Measurements from ENCODE around the gene BEST4. TPM values are rescaled to one million over a fixed set of nuclear protein-coding genes. Genes with fewer than 3 reads are reported as not detected.

The BEST4 gene
- total and polyA plus RNA-seq, 2 donors (not counting 3 experiments of a cell fraction or from before 2014, with no cell fraction given) = 0.21 TPM; not detected in 1

DNA sequence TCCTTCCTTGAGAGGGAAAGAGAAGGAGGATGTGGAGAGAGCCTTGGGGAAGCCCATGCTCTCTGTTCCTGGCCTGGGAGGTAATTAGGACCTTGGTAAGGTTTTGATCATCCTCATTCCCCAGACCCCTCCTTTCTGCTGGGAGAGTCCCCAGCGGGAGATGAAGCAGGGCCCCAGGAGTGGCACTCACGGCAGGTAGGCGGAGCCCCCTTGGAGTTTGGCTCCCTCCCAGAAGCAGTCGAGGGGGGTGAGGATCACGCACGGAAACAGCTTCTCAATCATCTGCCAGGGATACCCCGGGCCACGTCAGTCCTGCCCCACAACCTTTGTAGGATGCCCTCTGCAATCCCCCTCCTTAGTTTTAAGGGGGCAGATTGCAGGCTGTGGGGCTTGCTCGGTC is 43.5 kb upstream of the BEST4 start:
- H3K4me1 ChIP-seq (ENCODE audit: control insufficient read depth, extremely low read depth, insufficient read depth, low read length) = no peaks in the 10 kb centered on the region
- H3K9ac ChIP-seq (replicated peaks; ENCODE audit: extremely low read depth, insufficient read depth, low read length) = no peak overlapping the region
- H4K20me1 ChIP-seq (replicated peaks; ENCODE audit: control insufficient read depth, extremely low read depth, insufficient read depth, low read length) = no peaks in the 10 kb centered on the region
- BruUV-seq (replicated peaks) = no TSS peak
- no peaks in the 10 kb centered on the region for H3K79me2 ChIP-seq (ENCODE audit: control insufficient read depth, insufficient read depth, low read length)
- H3K4me3 ChIP-seq (replicated peaks in 1 of 3; ENCODE audit: insufficient read depth in 1 of 3, low read depth in 1 of 3, low read length in 3 of 3) = no peak overlapping the region
- H2AFZ ChIP-seq (ENCODE audit: low read depth, low read length) = no peak overlapping the region
- CTCF ChIA-PET = interaction anchor here (1.2 to 2.5 kb wide), 2 partner anchors 31 to 471 kb away, joined by 3 to 9 read pairs; partner anchors contain the start of gene PLK3
- TF ChIP-seq MYC (IDR thresholded peaks at IDR 0.05; ENCODE audit: low read depth, low read length) = no peak
- TF ChIP-seq, protein P1, sequence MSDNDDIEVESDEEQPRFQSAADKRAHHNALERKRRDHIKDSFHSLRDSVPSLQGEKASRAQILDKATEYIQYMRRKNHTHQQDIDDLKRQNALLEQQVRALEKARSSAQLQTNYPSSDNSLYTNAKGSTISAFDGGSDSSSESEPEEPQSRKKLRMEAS (IDR thresholded peaks at IDR 0.05; ENCODE audit: insufficient read depth, insufficient read length) = no peak
- TF ChIP-seq, protein P2, sequence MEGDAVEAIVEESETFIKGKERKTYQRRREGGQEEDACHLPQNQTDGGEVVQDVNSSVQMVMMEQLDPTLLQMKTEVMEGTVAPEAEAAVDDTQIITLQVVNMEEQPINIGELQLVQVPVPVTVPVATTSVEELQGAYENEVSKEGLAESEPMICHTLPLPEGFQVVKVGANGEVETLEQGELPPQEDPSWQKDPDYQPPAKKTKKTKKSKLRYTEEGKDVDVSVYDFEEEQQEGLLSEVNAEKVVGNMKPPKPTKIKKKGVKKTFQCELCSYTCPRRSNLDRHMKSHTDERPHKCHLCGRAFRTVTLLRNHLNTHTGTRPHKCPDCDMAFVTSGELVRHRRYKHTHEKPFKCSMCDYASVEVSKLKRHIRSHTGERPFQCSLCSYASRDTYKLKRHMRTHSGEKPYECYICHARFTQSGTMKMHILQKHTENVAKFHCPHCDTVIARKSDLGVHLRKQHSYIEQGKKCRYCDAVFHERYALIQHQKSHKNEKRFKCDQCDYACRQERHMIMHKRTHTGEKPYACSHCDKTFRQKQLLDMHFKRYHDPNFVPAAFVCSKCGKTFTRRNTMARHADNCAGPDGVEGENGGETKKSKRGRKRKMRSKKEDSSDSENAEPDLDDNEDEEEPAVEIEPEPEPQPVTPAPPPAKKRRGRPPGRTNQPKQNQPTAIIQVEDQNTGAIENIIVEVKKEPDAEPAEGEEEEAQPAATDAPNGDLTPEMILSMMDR (IDR thresholded peaks at IDR 0.05; ENCODE audit: extremely low read depth in 1 of 2, insufficient read depth in 1 of 2, low read depth in 1 of 2, low read length in 2 of 2) = no peak
- dilution Hi-C loops (cut with MboI; ENCODE audit: extremely low pct_ligation_motif_present, low sequenced_read_pairs) = no loop called here
- H3K27me3 ChIP-seq (ENCODE audit: control insufficient read depth in 2 of 2, insufficient read depth in 2 of 2, low read length in 2 of 2) = no peaks in the 10 kb centered on the region
- intact Hi-C loops (cut with micrococcal nuclease) = loop anchor here (10.0 kb wide), 1 partner anchor 663 kb away; the partner anchor contains the start of gene TESK2
- no peak overlapping the region for H3K27ac ChIP-seq (ENCODE audit: insufficient read depth, low read depth, low read length)
- H3K9me3 ChIP-seq (replicated peaks; ENCODE audit: control insufficient read depth, insufficient read depth, low read length) = no peaks in the 10 kb centered on the region
- H3K4me2 ChIP-seq (ENCODE audit: insufficient read depth, low read length) = no peak overlapping the region
- H3K36me3 ChIP-seq (ENCODE audit: control insufficient read depth in 2 of 2, extremely low read depth in 1 of 2, insufficient read depth in 2 of 2, low read length in 2 of 2) = no peaks in the 10 kb centered on the region
- FAIRE-seq (no peak), DNase-seq (ENCODE audit: low read depth, low spot score) (no peak)
- POLR2A ChIA-PET = no interaction called here
- no peaks in the 10 kb centered on the region for H3K9me1 ChIP-seq (replicated peaks; ENCODE audit: control insufficient read depth, extremely low read depth, insufficient read depth, low read length)

DNA sequence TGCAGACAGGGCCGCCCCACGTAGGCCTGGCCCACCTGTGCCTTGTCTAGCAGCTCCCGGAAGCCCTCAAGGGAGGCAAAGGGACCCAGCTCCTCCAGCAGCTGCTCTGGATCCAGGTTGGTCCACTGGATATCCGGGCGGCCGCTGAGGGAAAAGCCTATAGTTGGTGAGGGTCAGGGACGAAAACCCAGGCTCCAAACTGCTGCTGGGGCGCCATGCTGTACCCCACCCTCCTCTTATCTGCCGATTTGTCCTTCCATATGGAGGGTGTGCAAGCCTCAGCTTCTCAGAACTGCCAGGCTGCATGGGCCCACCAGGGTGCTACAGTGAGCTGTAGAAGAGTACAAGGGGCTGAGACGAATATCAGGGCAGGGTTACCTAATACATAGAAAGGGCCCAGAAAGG is 42.9 kb upstream of the BEST4 start:
- dilution Hi-C loops (cut with MboI; ENCODE audit: extremely low pct_ligation_motif_present, low sequenced_read_pairs) = no loop called here
- Histone ChIP-seq H3K79me2 (ENCODE audit: control insufficient read depth, insufficient read depth, low read length) (no peaks in the 10 kb centered on the region), H3K9me3 (replicated peaks; ENCODE audit: control insufficient read depth, insufficient read depth, low read length) (no peaks in the 10 kb centered on the region), H3K36me3 (ENCODE audit: control insufficient read depth in 2 of 2, extremely low read depth in 1 of 2, insufficient read depth in 2 of 2, low read length in 2 of 2) (no peaks in the 10 kb centered on the region), H3K4me1 (ENCODE audit: control insufficient read depth, extremely low read depth, insufficient read depth, low read length) (no peaks in the 10 kb centered on the region), H3K4me3 (replicated peaks in 1 of 3; ENCODE audit: insufficient read depth in 1 of 3, low read depth in 1 of 3, low read length in 3 of 3) (no peak overlapping the region), H3K9me1 (replicated peaks; ENCODE audit: control insufficient read depth, extremely low read depth, insufficient read depth, low read length) (no peaks in the 10 kb centered on the region), H3K4me2 (ENCODE audit: insufficient read depth, low read length) (no peak overlapping the region), H3K27ac (ENCODE audit: insufficient read depth, low read depth, low read length) (no peak overlapping the region), H3K27me3 (ENCODE audit: control insufficient read depth in 2 of 2, insufficient read depth in 2 of 2, low read length in 2 of 2) (no peaks in the 10 kb centered on the region), H2AFZ (ENCODE audit: low read depth, low read length) (no peak overlapping the region), H3K9ac (replicated peaks; ENCODE audit: extremely low read depth, insufficient read depth, low read length) (no peak overlapping the region), H4K20me1 (replicated peaks; ENCODE audit: control insufficient read depth, extremely low read depth, insufficient read depth, low read length) (no peaks in the 10 kb centered on the region)
- no peak for FAIRE-seq
- intact Hi-C loops (cut with micrococcal nuclease) = loop anchor here (10.0 kb wide), 1 partner anchor 664 kb away; the partner anchor contains the start of gene TESK2
- DNase-seq (ENCODE audit: low read depth, low spot score) = no peak
- BruUV-seq (replicated peaks) = no TSS peak
- ChIA-PET POLR2A (interaction anchor here (1.2 kb wide), 1 partner anchor 11 kb away, joined by 3 read pairs; no protein-coding TSS in a partner anchor), CTCF (interaction anchor here (1.2 to 2.5 kb wide), 2 partner anchors 31 to 471 kb away, joined by 3 to 9 read pairs; partner anchors contain the start of gene PLK3)
- TF ChIP-seq POLR2A (IDR thresholded peaks at IDR 0.05; ENCODE audit: low read depth, low read length) = no peak
- TF ChIP-seq GATA2 (IDR thresholded peaks at IDR 0.05; ENCODE audit: insufficient read depth, insufficient read length, low read depth, low read length) = no peak
- no peak for TF ChIP-seq MYC (IDR thresholded peaks at IDR 0.05; ENCODE audit: low read depth, low read length)
- TF ChIP-seq FOS (IDR thresholded peaks at IDR 0.05; ENCODE audit: borderline replicate concordance, insufficient read depth, low read length) = no peak
- TF ChIP-seq, protein P1 (IDR thresholded peaks at IDR 0.05; ENCODE audit: insufficient read depth, insufficient read length) = no peak
- TF ChIP-seq EZH2 (IDR thresholded peaks at IDR 0.05; ENCODE audit: borderline replicate concordance, low read depth, low read length, severe bottlenecking) = no peak
- no peak for TF ChIP-seq POLR2AphosphoS5 (IDR thresholded peaks at IDR 0.05; ENCODE audit: insufficient read depth, low read depth, low read length)

All from endothelial cell of umbilical vein (primary cell).